Peyer's patch (tissue), 4 donors: ENCODE data around the gene BTBD7. TPM values are rescaled to one million over a fixed set of nuclear protein-coding genes. Genes with fewer than 3 reads are reported as not detected.

Experiments
- DNase-seq, 3 donors: peaks; one replicate each; pipeline ENCODE4 v3.0.0-alpha.2; 2017 to 2019
- H3K27ac ChIP-seq, 4 donors: fragments of 200-600 bp; sonication (generic); one replicate each; pipeline ENCODE4 v1.5.1; 2016 to 2019
- H3K27me3 ChIP-seq, 2 donors: fragments of 200-600 bp; sonication (generic); one replicate each; pipeline ENCODE4 v1.5.1; 2019
- H3K36me3 ChIP-seq, 3 donors: fragments of 200-600 bp; sonication (generic); one replicate each; pipeline ENCODE4 v1.5.1; 2016 to 2019
- H3K4me1 ChIP-seq, 4 donors: fragments of 200-600 bp; sonication (generic); one replicate each; pipeline ENCODE4 v1.5.1; 2016 to 2019
- H3K4me3 ChIP-seq, 4 donors: fragments of 200-600 bp; sonication (generic); 1 replicate in 3 of 4; 2 replicates in 1 of 4; pipeline ENCODE4 v1.5.1; 2016 to 2019; ENCODE audit warnings: mild to moderate bottlenecking in 1 of 4
- H3K9me3 ChIP-seq, 4 donors: fragments of 200-600 bp; sonication (generic); one replicate each; pipeline ENCODE4 v1.5.1; 2016 to 2019; ENCODE audit warnings: mild to moderate bottlenecking in 1 of 4
- POLR2A ChIP-seq, 2 donors: fragments of 450-650 bp; IDR thresholded peaks; one replicate each; pipeline ENCODE4 v1.5.1; 2017; ENCODE audit warnings: antibody characterized with exemption in 2 of 2, mild to moderate bottlenecking in 2 of 2, moderate library complexity in 2 of 2
- total RNA-seq, 4 donors: library from RNA; depleted of rRNA; stranded (reverse); fragments of >200 nt; gene quantifications; one replicate each; pipeline ENCODE4 v1.1.0, GENCODE V29; 2016
- TF ChIP-seq, protein P1 (sequence below), 6 experiments: fragments of 450-650 bp in 4 of 6; fragments of 200-600 bp in 2 of 6; sonication (generic) in 1 of 6; IDR thresholded peaks; one replicate each; pipeline ENCODE4 v1.5.1; 2017 to 2019; ENCODE audit warnings: antibody characterized with exemption in 6 of 6, mild to moderate bottlenecking in 3 of 6, moderate library complexity in 1 of 6

The BTBD7 gene
- total RNA-seq, 4 donors from 2014 or later: 28.1 to 38.1 (median 32.2) TPM

DNA sequence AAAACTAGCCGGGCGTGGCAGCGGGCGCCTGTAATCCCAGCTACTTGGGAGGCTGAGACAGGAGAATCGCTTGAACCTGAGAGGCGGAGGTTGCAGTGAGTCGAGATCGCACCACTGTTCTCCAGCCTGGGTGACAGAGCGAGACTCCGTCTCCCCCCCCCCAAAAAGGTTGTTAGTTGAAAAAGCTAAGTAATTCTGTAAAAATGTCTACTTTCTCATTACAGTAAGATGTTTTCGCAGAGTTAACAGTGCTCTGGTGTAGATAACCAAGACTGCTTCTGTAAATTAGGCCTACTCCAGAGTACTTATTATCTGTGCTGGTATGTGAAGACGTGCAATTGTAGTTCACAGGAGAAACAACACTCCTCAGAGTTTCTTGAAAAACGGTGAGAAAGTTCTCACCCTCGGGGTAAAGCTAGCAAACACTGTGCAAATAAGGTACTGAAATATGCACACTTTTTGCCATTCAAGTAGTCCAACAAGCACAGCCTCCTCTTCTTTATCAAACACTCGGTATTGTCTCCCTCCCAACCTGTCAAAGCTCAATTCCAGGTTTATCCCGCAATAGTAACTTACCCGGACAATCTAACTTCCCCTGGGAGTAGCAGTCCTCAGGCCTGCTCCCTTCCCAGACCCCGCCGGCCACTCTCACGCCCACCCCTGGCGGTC lies 974 bp downstream of the BTBD7 start:
- H3K27me3 ChIP-seq: no peaks in the 10 kb centered on the region
- peak overlapping the region; percentile 98 to 100 (median 98) for H3K27ac ChIP-seq
- H3K4me1 ChIP-seq: peaks cover 0 to 42% (median 9%) of the 10 kb centered on the region in 4 donors
- no peaks in the 10 kb centered on the region for H3K36me3 ChIP-seq
- no peaks in the 10 kb centered on the region for H3K9me3 ChIP-seq
- DNase-seq: no peak
- no peak for TF ChIP-seq POLR2A (IDR thresholded peaks at IDR 0.05)
- TF ChIP-seq, protein P1, sequence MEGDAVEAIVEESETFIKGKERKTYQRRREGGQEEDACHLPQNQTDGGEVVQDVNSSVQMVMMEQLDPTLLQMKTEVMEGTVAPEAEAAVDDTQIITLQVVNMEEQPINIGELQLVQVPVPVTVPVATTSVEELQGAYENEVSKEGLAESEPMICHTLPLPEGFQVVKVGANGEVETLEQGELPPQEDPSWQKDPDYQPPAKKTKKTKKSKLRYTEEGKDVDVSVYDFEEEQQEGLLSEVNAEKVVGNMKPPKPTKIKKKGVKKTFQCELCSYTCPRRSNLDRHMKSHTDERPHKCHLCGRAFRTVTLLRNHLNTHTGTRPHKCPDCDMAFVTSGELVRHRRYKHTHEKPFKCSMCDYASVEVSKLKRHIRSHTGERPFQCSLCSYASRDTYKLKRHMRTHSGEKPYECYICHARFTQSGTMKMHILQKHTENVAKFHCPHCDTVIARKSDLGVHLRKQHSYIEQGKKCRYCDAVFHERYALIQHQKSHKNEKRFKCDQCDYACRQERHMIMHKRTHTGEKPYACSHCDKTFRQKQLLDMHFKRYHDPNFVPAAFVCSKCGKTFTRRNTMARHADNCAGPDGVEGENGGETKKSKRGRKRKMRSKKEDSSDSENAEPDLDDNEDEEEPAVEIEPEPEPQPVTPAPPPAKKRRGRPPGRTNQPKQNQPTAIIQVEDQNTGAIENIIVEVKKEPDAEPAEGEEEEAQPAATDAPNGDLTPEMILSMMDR (IDR thresholded peaks at IDR 0.05): no peak
- H3K4me3 ChIP-seq: peak overlapping the region; percentile 95 to 99 (median 98)

DNA sequence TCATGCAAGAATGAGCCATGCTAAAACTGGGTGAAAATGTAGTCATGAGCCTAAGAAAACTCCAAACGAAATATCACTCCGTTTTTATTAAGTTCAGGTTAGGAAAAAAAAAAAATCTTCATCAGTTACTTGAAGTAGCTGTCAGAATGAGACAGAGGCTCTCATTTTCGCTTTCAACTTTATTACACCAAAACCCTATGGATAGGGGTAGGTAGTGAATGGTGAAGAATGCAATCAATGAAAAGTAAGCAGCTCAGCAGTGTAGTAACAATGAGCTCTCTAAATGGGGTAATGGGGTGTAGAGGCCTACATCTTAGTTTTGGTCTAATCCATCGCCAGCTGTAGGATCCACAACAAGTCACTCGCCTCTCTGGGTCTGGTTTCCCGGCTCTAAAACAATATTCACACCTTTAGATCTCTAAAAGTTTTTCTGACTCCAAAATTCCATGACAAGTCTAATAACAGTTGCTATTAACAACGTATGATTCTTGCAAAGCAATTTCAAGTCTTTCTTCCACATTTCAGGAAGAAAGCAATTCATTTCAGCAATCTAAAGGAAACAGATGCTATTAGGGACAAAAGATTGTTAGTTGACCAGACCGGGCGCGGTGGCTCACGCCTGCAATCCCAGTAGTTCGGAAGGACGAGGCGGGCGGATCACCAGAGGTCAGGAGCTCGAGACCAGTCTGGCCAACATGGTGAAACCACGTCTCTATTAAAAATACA lies 1.7 kb downstream of the BTBD7 start:
- Histone ChIP-seq H3K36me3 (no peaks in the 10 kb centered on the region), H3K4me3 (peak overlapping the region; percentile 95 to 99 (median 98)), H3K9me3 (no peaks in the 10 kb centered on the region), H3K27ac (peak overlapping the region; percentile 98 to 100 (median 98)), H3K27me3 (no peaks in the 10 kb centered on the region), H3K4me1 (peaks cover 0 to 42% (median 9%) of the 10 kb centered on the region in 4 donors)
- peak in 2 of 3 donors; percentile 52 to 62 for DNase-seq
- TF ChIP-seq, protein P1 (IDR thresholded peaks at IDR 0.05): no peak
- TF ChIP-seq POLR2A (IDR thresholded peaks at IDR 0.05): no peak

DNA sequence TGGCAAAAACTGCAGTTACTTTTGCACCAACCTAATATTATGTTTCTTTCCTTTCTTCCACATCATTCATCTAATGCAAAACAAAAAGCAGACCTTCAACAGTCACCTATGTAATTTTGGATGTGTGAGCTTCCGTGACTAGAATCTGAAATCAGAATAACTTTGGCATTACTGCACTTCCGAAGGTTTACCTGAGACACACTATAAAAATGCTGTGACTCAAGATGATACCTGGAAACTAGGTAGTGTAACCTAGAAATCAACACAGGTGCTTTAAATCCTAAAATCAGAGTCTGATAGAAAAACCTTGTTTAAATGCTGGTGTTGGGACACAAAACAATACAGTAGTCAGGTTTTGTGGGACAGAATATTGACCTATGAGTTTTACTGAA lies 2.2 kb downstream of the BTBD7 start:
- Histone ChIP-seq H3K4me3 (peak overlapping the region in 1 of 4 donors; percentile 99), H3K4me1 (peaks cover 0 to 42% (median 9%) of the 10 kb centered on the region in 4 donors), H3K36me3 (no peaks in the 10 kb centered on the region), H3K27me3 (no peaks in the 10 kb centered on the region), H3K27ac (peak overlapping the region in 2 of 4 donors; percentile 99 to 100), H3K9me3 (no peaks in the 10 kb centered on the region)
- no peak for DNase-seq
- TF ChIP-seq, protein P1 (IDR thresholded peaks at IDR 0.05): no peak
- no peak for TF ChIP-seq POLR2A (IDR thresholded peaks at IDR 0.05)

DNA sequence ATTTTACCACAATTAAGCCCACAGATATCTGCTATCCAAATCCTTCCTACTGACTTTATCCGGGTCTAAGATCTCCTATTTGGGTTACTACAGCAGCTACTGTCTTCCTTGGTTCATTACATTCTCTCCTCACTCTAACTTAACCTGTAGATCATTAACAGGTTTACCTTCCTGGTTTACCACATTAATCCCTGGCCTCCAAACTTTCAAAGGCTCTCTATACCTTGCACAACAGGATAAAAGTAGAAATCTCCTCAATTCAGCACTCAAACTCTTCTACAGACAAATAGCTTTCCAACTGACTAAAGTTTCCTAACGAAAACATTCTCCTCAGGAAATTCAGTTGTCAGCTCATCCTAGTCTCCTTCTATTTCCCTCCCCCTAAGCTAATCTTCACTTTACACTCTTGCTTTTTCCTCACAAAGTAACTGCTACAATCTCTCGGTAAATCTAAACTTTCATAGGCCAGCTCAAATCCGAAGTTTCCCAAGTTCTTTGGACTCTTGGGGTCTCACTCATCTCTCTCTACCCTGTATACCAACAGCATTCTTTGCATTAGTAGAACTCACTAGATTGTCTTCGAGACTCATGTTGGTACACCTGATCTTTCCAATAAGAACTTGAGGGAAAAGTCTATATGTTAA lies 2.7 kb downstream of the BTBD7 start:
- no peak for TF ChIP-seq POLR2A (IDR thresholded peaks at IDR 0.05)
- no peak for DNase-seq

DNA sequence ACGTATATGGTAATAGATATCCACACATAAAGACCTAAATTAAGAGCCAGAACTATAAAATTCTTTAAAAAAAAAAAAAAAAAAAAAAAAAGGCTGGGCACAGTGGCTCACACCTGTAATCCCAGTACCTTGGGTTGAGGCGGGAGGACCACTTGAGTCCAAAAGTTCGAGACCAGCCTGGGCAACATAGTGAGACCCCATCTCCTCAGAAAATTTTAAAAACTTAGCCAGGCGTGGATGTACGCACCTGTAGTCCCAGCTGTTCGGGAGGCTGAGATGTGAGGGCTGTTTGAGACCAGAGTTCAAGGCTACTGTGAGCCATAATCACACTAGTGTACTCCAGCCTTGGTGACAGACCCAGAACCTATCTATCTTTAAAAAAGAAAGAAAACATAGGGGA lies 4.3 kb downstream of the BTBD7 start:
- Histone ChIP-seq H3K4me3 (no peak overlapping the region), H3K36me3 (no peaks in the 10 kb centered on the region), H3K4me1 (peaks cover 0 to 46% (median 9%) of the 10 kb centered on the region in 4 donors), H3K9me3 (no peaks in the 10 kb centered on the region), H3K27ac (no peak overlapping the region), H3K27me3 (no peaks in the 10 kb centered on the region)
- no peak for TF ChIP-seq POLR2A (IDR thresholded peaks at IDR 0.05)
- TF ChIP-seq, protein P1 (IDR thresholded peaks at IDR 0.05): no peak
- no peak for DNase-seq

More for the DNA sequence above, 2.7 kb downstream of the BTBD7 start:
- Histone ChIP-seq H3K4me1 (peaks cover 0 to 42% (median 9%) of the 10 kb centered on the region in 4 donors), H3K4me3 (peak overlapping the region in 2 of 4 donors; percentile 22 to 99), H3K9me3 (no peaks in the 10 kb centered on the region), H3K27me3 (no peaks in the 10 kb centered on the region), H3K36me3 (no peaks in the 10 kb centered on the region), H3K27ac (peak overlapping the region in 2 of 4 donors; percentile 99 to 100)
